Epithelial cell of alveolus of lung (primary cell): Measurements from ENCODE around the gene PIK3CG. TPM values are rescaled to one million over a fixed set of nuclear protein-coding genes. Genes with fewer than 3 reads are reported as not detected.

ENCODE experiments used
- total RNA-seq: library from RNA; depleted of rRNA; stranded (reverse); fragments of >200 nt; gene quantifications from 2 replicates; pipeline ENCODE4 v1.2.1, GENCODE V29; 2015

Gene PIK3CG
- 0.13 TPM in 1 of 2 replicates, not detected in the other for total RNA-seq

DNA sequence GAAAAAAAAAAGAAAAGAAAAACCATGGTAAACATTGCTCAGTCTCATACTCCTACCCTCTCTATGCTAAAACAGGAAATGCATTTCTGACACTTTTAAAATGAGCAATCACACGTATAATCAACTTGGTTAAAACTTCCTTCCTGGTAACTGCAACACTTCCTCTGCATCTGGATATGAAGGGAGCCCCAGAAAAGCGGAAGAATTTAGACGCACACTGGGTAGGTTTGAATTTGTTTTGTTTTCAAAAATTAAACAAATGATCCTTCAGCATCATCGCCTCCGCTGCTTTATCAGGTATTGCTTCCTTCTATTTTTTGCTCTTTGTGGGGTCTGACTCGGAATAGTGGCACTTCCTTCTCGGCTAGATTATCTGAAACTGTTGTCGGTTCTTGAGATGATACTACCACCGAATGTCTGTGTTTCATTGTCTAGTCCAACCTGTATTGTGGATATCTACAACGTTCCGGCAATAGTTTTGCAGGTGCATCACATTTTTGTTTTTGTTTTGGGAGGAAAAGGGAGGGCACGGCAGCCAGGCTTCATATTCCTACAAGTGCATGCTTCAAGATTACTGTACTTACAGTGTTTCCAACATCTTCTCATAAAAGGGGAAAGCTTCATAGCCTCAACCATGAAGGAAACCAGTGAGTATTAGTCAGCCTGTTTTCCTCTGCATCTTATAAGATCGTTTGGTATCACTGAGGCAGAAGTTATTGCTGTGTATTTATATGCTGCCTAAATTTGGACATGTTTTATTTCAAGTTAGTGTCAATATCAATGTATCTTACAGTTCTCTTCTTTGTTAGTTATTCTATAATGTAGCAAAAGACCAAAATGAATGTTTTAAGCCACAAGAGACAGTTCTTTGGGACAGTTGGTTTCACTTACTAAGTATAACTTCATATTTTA lies at the start of gene PIK3CG:
Gene PIK3CG (plus strand): TSS at position 153 of the 912 bp plus-strand sequence. CDS start 2,280 bp downstream, outside the sequence.

Other genes with a start within 250 kb of the PIK3CG start
- 45.6 and 75.5 TPM in 2 replicates for gene CCDC71L, start 204.1 kb upstream of the PIK3CG start, total RNA-seq
- 7.9 and 47.7 TPM in 2 replicates for gene PRKAR2B, start 179.4 kb downstream of the PIK3CG start, total RNA-seq